Activated CD4-positive, alpha-beta T cell treated with anti-CD3 and anti-CD28 coated beads, Interleukin-2, Interleukin-4, amounts not matched to agents 100 ng/mL and 50 ng/mL, durations not matched to agents 16 hours and 8 hours (primary cell): ENCODE measurements around the gene NDUFB11.
A peak's percentile ranks its signal among the peaks of the same experiment; 100 is the strongest.

Experiments used
- DNase-seq: peaks from one replicate; pipeline ENCODE4 v3.0.0-alpha.2; 2020; ENCODE audit warnings: low spot score

The NDUFB11 gene

GRCh38 chrX:47174846-47175587 lies 30.5 kb upstream of the NDUFB11 start:
- no peak for DNase-seq

- DNase-seq = no peak
Measured at GRCh38 chrX:47174376-47174775, 29.9 kb upstream of the NDUFB11 start.

DNA sequence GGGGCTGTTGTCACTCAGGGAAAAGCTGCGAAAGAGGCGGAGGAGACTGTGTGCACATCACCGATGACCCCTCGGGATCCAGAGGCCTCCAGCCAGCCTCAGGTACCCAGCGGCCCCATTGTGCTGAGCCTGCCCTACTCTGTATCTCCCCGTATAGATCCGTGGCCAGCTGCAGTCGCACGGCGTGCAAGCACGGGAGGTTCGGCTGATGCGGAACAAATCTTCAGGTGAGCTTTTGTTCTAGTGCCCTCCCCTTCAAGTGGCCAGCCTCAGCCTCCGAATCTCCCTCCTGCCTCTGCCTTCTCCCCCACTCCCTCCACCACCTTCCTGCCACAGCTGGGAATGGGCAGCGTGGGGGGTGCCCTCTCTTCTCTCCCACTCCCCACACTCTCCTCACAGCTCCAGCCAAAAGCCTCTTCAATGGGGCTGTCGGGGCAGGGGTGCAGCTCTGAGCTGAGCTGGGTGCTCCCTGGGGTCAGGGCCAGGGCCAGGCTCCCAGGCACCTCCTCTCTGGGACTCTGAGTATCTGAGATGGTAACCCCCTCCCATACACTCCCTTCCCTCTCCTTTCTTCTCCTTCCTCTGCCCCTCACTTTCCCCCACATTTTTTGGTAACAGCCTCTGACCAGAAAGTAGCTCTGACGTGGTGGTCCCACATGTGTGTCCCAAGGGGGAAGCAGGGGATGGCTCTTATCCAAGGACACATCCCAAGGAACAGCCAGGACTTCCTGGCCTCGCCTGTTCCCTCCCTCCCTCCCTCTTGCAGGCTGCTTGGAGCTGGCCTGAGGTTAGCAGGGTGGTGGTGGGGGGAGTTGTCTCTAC lies 28.7 kb upstream of the NDUFB11 start:
- no peak for DNase-seq

GRCh38 chrX:47172549-47172948 lies 28.0 kb upstream of the NDUFB11 start:
- no peak for DNase-seq

- DNase-seq = no peak
Measured at GRCh38 chrX:47171996-47172395, 27.5 kb upstream of the NDUFB11 start.

DNA sequence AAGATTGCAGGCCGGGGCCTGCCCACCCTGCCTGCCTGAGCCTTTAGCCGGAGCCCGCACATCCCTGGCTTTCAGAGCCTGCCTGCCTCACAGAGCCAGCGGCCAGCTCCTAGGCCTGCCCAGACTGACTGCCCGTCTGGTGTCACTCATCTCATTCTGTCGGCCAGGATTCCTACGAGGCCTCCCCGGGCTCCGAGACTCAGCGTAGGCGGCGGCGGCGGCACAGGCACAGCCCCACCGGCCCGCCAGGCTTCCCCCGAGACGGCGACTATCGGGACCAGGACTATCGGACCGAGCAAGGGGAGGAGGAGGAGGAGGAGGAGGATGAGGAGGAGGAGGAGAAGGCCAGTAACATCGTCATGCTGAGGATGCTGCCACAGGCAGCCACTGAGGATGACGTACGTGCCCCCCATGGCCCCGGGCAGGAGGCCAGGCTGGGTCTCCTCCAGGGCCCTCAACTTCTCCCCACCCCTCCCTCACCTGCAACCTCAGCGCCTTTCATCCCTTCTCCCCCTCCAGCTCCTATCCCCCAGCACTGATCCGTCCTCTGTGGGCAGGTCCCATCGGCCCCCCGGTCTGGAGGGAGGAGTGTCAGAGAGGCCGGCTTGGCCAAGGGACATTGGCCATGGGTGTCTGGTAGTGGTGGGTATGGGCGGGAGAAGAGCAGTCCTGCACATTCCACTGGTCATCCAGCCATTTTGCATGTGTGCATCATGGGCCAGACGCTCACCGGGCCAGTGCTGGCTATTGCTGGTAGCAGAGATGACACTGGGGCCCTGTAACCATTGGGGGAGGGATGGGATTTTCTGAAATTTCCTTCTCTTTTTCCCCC lies 26.6 kb upstream of the NDUFB11 start:
- no peak for DNase-seq

DNA sequence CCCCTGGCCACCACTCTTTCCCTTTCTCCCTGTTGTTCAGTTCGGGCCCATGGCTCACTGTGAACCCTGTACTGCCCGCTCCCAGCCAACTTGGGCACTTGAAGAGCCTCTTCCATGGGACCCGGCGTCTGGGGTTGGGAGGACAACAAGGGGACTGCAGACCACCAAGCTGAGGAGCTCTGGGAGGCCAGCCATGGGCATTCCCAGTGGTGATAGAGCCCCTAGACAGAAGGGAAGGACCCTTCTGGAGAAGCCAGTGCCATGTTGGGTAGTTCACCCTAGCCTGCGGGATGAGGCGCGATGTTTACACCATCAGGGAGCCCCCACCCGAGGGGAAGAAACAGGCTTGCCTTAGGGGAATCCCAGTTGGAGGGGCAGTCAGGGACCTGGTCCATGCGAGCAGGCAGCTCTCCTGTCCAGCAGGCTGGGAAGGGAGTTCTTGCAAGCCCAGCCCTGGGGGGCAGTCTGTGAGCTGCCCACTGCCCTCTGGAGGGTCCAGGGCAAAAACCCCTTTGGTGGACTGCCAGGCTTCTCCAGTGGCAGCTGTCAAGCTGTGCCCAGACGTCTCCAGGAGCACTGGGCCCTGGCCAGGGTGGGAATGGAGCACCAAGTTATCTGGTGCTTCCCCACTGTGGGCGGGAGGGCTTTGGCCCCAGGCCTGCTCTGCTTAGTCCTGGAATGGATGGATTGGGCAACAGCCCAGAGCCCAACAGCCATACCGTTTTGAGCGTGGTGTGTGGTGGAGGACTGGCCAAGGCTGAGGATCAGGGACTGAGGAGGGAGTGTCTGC lies 25.4 kb upstream of the NDUFB11 start:
- DNase-seq = no peak

DNA sequence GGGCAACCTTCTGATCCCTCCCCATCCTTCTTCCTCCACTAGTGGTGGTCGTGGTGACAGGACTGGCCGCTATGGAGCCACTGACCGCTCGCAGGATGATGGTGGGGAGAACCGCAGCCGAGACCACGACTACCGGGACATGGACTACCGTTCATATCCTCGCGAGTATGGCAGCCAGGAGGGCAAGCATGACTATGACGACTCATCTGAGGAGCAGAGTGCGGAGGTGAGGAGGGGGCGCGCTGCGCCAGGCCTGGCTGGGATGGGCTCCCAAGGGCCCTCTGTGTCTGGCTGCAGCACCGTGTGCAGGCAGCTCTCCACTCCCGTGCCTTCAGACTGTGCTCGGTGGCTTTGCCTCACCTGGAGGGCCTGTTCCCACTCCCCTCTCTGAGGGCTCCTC lies 24.8 kb upstream of the NDUFB11 start:
- no peak for DNase-seq

DNA sequence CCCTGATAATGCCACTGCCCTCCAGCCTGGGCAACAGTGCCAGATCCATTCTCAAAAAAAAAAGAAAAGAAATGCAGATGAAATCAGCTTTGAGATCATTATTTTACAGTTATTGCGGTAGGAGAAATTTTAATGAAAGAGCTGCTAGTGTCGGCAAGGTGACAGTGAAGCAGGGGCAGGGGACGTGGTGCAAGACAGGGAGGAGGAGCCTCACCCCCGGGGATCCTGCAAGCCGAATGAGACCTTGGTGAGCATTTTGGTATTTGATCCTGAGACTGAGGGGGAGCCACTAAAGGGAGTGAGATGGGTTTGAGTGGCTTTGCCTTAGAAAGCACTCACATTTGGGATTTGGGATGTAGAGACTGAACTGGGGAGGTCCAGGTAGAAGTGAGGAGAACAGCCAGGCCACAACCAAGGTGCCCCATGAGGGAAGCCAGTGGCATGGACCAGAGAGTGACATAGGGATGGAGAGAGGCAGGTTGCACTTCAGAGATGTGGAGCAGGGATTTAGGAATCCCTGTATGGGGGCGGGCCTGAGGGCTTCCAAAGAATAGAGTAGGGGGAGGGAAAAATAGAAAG lies 24.1 kb upstream of the NDUFB11 start:
- no peak for DNase-seq

- DNase-seq = no peak
Measured at GRCh38 chrX:47166126-47166525, 21.6 kb upstream of the NDUFB11 start.

DNA sequence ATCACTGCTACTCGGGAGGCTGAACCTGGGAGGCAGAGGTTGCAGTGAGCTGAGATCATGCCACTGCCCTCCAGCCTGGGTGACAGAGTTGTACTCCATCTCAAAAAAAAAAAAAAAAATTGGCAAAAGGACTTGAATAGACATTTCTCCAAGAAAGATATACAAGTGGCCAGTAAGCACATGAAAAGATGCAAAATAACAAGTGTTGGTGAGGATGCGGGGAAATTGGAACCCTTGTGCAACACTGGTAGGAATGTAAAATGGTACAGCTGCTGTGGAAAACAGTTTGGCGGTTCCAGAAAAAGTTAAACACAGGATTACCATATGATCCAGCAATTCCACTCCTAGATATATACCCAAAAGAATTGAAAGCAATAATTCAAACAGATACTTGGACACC lies 19.9 kb upstream of the NDUFB11 start:
- no peak for DNase-seq

- DNase-seq = no peak
Measured at GRCh38 chrX:47162927-47163583, 18.6 kb upstream of the NDUFB11 start.

DNA sequence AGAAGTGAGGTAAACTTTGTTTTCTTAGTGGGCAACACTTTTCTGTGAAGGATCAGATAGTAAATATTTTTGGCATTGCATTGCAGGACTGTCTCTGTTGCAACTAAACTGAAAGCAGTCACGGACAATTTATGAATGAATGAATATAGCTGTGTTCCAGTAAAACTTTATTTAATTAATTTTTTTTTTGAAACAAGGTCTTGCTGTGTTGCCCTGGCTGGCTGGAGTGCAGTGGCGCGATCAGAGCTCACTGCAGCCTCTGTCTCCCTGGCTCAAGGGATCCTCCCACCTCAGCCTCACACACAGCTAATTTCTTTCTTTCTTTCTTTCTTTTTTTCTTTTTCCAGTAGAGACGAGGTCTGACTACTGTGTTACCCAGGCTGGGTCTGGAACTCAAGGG lies 16.3 kb upstream of the NDUFB11 start:
- no peak for DNase-seq

GRCh38 chrX:47158781-47159180 lies 14.3 kb upstream of the NDUFB11 start:
- no peak for DNase-seq

DNA sequence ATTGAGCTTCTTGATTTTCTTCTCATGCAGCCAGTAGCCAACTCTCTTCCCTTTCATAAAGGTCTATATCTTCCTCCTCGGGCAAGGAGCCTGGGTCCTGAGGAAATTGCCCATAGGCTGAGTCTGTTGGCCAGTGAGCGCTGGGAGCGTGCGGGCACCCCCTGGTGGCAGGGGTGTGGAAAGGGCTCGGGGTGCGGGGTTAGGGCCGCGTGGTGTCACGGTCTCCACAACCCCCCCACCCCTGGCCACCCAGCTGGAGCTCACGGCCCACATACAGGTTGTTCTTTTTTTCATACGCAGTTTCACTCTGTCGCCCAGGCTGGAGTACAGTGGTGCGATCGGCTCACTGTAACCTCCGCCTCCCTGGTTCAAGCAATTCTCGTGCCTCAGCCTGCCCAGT lies 13.6 kb upstream of the NDUFB11 start:
- DNase-seq = no peak

DNA sequence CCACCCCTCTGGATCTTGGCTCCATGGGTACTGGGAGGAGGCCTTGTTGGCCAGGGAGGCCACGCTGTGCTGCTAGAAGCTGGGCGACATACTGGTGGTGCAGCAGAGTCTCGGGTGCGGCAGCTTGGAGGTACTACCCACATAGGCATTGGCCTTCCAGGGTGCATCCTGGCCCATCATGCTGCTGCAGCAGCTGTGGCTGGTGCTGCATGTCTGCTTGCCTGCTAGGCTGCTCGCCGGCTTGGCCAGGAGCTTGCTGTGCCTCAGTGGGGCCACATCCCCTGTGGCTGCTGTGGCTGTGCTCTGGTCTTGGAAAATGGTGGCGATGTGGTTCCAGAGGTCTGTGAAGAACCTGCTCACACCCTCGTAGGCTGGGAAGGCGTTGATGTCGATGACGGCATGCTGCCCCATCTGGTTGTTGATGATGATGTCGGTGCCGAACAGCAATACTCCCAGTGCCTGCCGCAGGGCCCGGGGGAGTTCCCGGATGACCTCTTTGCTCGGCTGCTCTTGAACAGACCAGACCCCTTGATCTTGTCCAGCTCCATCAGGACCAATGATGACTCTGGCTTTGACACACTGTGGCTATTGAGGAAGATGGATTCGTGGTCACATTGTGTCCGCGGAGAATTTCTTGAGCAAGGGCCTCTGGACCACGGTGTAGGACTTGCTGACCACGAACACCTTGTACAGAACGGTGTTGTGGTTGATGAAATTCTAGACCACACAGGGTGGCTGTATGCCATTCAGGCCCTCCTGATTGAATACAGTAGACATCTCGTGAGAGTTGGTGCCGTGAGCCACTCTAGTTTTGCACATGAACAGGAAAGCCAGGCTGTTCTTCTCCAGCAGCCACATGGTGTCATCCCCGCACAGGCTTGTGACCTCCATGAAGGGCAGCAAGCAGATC lies 12.4 kb upstream of the NDUFB11 start:
- DNase-seq = no peak

- DNase-seq = no peak
Measured at GRCh38 chrX:47151435-47151834, 6.9 kb upstream of the NDUFB11 start.

GRCh38 chrX:47148946-47149345 lies 4.4 kb upstream of the NDUFB11 start:
- peak; percentile 33 for DNase-seq

DNA sequence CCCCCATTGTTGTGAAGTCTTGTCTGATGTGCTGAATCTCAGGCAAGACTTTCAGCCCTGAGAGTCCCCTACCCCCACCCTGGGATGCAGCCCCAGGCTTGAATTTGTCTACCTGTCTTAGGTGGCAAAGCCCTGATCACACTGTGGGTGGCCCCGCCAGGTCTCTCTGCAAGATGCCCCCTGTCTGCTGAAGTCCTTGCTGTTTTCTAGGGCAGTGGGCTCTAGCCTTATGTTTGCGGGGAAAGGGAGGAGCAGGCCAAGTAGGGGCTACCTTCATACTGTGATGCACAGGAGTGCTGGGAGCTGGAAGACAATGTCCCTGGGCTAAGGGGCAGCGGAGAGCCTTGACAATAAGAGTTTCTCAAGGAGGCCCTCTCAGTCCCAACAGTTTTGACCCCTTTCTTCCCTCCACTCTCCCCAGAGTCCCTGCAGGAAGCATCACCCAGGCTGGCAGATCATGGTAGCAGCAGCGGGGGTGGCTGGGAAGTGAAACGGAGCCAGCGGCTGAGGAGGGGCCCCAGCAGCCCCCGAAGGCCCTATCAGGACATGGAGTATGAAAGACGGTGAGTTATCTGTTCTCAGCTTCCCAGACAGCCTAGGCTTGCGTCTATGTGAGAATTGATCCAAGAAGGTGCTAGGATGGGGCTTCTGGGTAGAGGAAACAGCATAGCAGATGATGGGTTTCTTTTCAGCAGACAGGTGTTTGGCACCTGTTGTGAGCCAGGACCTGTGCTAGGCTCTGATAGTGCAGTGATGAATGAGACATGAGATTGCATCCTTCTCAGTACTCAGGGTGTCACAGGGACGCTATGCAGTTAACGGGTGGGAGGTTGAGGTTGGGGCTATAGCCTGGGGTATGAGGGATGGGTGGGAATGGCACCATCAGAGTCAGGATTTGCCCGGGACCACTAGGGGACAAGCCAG lies 2.7 kb upstream of the NDUFB11 start:
- no peak for DNase-seq
